Dendritic cell treated with granulocyte-macrophage colony-stimulating factor and Interleukin-4, amounts not matched to agents 40 ng/mL and 50 ng/mL, for 4 days (primary cell): Measurements from ENCODE around the gene VLDLR.

Source experiments
- H3K27ac Mint-ChIP-seq: one replicate; pipeline ENCODE4 v1.8.0; 2022; ENCODE audit warnings: mild to moderate bottlenecking, mixed read lengths
- H3K27me3 Mint-ChIP-seq: one replicate; pipeline ENCODE4 v1.8.0; 2022; ENCODE audit warnings: mild to moderate bottlenecking, mixed read lengths
- H3K36me3 Mint-ChIP-seq: one replicate; pipeline ENCODE4 v1.8.0; 2022; ENCODE audit warnings: low read depth, mixed read lengths
- H3K4me1 Mint-ChIP-seq: one replicate; pipeline ENCODE4 v1.8.0; 2022; ENCODE audit warnings: low read depth, mixed read lengths
- H3K4me3 Mint-ChIP-seq: one replicate; pipeline ENCODE4 v1.8.0; 2022; ENCODE audit warnings: mild to moderate bottlenecking, moderate library complexity, mixed read lengths
- H3K9me3 Mint-ChIP-seq: one replicate; pipeline ENCODE4 v1.8.0; 2022; ENCODE audit warnings: mixed read lengths
- intact Hi-C: fragments of 100-400 bp; cut with micrococcal nuclease; formaldehyde crosslinking; loops from one replicate; pipeline ENCODE4 v1.15.0; 2022

VLDLR gene

DNA sequence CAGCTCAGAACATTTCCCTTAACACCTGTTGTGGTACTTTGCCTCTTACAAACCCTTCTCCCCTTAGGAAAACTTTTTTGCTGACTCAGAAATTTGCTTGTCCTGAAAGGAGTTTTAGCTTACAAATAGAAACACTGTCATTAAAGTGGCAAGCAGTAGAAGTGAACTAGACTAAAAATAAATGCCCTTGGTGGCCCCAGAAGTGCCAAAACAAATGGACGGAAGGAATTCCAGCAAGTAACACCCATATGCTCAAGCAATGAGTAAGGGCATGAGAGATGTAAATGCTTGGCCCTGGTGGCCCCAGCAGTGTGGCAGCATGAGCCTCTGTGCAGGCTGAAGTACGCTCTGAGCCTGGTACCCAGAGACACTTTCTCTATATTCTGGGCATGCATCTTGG lies 8.6 kb downstream of the VLDLR start:
- no peaks in the 10 kb centered on the region for H3K9me3 Mint-ChIP-seq
- H3K4me3 Mint-ChIP-seq, result no peak overlapping the region
- H3K27me3 Mint-ChIP-seq, result peaks cover 11% of the 10 kb centered on the region
- H3K4me1 Mint-ChIP-seq, result no peaks in the 10 kb centered on the region
- H3K27ac Mint-ChIP-seq, result no peak overlapping the region
- no peaks in the 10 kb centered on the region for H3K36me3 Mint-ChIP-seq
- intact Hi-C loops, result no loop called here

DNA sequence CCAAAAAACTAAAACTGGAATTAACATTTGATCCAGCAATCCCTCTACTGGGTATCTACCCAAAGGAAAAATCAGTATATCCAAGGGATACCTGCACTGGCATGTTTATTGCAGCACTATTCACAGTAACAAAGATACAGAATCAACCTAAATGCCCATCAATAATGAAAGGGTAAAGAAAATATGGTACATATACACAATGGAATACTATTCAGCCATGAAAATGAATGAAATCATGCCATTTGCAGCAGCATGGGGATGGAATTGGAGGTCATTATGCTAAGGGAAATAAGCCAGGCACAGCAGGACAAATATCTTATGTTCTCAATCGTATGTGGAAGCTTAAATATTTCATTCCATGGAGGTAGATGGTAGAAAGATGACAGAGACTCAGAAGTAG lies 9.7 kb downstream of the VLDLR start:
- intact Hi-C loops, result no loop called here
- H3K9me3 Mint-ChIP-seq, result no peaks in the 10 kb centered on the region
- H3K27me3 Mint-ChIP-seq, result peaks cover 4% of the 10 kb centered on the region
- H3K4me1 Mint-ChIP-seq, result no peaks in the 10 kb centered on the region
- H3K4me3 Mint-ChIP-seq, result no peak overlapping the region
- no peaks in the 10 kb centered on the region for H3K36me3 Mint-ChIP-seq
- no peak overlapping the region for H3K27ac Mint-ChIP-seq

DNA sequence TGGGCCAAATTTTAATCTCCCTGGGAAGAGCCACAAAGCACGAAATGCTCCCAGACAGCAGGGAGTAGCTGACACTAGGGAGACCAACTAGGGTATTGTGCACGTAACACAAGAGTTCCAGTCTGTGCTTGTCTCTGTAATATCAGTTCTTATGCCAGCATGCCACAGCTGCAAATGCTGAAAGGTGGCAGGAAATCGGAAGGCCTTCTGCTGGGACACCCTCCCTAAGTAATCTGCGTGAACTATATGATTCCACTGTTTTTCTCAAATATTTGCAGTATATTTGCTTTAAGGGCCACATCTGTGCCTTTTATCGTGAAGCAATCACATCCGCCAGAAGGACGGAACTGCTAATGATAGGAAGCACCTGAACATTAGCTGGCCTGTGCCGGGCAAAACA lies 12.6 kb downstream of the VLDLR start:
- no peak overlapping the region for H3K27ac Mint-ChIP-seq

DNA sequence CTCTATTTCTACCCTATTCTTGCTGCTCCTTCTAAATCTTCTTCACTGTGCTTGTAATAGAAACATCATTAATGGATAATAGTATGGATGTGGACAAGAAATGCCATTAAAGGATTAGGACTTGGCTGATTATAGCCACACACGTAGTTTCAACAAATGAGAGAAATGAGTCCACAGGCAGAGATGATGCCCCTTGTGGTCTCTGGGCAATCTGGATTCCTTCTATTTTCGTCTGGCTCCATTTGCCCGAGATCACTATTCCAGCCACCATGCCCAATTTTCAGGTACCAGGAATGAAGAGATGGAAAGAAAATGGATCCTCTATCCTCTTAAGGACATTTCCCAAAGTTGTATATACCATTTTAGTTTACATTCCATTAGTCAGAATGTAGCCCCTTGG lies 13.2 kb downstream of the VLDLR start:
- Mint-ChIP-seq H3K4me3 (no peak overlapping the region), H3K27me3 (peaks cover 1% of the 10 kb centered on the region), H3K36me3 (no peaks in the 10 kb centered on the region)

More for the DNA sequence above, 12.6 kb downstream of the VLDLR start:
- no peaks in the 10 kb centered on the region for H3K9me3 Mint-ChIP-seq
- H3K4me3 Mint-ChIP-seq, result no peak overlapping the region
- H3K4me1 Mint-ChIP-seq, result no peaks in the 10 kb centered on the region
- intact Hi-C loops, result no loop called here
- no peaks in the 10 kb centered on the region for H3K36me3 Mint-ChIP-seq
- peaks cover 1% of the 10 kb centered on the region for H3K27me3 Mint-ChIP-seq

DNA sequence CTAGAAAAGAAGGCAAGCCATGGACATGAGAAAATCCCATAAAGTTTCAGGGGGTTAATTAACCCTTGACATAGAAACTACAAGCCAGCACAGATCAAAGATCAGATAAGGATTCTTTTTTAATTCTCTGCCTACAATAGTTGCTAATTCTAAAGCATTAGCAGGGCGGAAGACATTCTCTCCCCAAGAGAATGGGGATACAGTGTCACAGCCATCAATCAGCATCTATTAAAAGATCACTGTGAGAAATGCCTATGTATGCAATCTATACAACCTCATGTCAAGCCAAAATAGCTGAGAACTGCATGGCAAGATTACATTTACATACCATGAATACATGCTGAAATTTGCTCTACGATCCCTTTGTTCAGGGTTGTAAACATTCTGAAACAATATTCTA lies 14.3 kb downstream of the VLDLR start:
- no peak overlapping the region for H3K4me3 Mint-ChIP-seq
- intact Hi-C loops, result no loop called here
- no peaks in the 10 kb centered on the region for H3K9me3 Mint-ChIP-seq
- no peaks in the 10 kb centered on the region for H3K36me3 Mint-ChIP-seq
- no peak overlapping the region for H3K27ac Mint-ChIP-seq
- H3K4me1 Mint-ChIP-seq, result no peaks in the 10 kb centered on the region
- H3K27me3 Mint-ChIP-seq, result peaks cover 1% of the 10 kb centered on the region

More for the DNA sequence above, 13.2 kb downstream of the VLDLR start:
- intact Hi-C loops, result no loop called here
- Mint-ChIP-seq H3K4me1 (no peaks in the 10 kb centered on the region), H3K27ac (no peak overlapping the region), H3K9me3 (no peaks in the 10 kb centered on the region)

DNA sequence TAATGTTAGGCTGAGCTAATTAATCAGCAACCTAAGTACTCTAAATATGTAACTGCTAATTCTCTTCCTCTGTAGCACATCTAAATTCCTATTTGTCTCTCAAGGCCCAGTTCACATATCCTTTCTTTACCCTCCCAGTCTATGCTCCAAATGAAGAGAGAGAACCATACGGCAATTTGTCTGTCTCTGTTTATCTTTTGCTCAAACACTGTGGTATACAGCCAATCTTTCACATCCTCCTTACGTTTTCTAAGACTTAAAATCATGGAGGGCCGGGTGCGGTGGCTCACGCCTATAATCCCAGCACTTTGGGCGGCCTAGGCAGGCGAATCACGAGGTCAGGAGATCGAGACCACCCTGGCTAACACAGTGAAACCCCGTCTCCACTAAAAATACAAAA lies 15.8 kb downstream of the VLDLR start:
- H3K4me1 Mint-ChIP-seq, result no peaks in the 10 kb centered on the region
- H3K27ac Mint-ChIP-seq, result no peak overlapping the region
- H3K36me3 Mint-ChIP-seq, result no peaks in the 10 kb centered on the region
- intact Hi-C loops, result no loop called here
- H3K27me3 Mint-ChIP-seq, result peaks cover 1% of the 10 kb centered on the region
- H3K9me3 Mint-ChIP-seq, result no peaks in the 10 kb centered on the region
- no peak overlapping the region for H3K4me3 Mint-ChIP-seq

DNA sequence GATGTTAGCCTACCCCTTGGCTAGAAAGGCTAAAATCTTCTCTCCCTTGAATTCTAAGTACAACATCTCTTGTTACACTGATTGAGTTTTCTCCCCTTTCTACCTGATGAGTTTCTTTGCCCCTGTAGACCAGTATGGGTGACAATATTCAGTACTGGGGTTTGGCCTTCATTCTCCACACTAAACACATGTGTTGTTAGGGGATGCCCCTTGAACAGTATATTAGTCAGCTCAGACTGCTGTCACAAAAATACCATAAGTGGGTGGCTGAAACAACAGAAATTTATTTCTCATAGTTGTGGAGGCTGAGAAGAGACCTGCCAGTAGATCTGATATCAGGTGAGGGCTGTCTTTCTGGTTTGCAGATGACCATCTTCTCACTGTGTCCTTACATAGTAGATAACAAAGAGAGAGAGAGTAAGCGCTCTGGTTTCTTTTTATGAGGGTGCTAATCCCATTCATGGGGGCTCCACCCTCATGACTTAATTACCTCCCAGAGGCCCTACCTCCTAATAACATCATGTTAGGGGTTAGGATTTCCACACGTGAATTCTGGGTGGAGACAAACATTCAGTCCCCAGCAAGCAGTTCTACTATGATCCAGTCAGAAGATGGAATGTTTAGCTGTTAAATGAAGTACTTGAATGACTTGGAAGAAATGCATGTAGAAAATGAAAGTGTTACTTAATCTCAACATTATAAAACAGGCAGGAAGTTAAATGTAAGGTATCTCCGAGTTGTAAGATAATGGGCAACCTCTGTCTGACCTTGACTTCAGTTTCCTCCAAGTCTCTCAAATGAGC lies 17.5 kb downstream of the VLDLR start:
- intact Hi-C loops, result no loop called here
- H3K4me1 Mint-ChIP-seq, result no peaks in the 10 kb centered on the region
- H3K27ac Mint-ChIP-seq, result no peak overlapping the region
- H3K4me3 Mint-ChIP-seq, result no peak overlapping the region
- no peaks in the 10 kb centered on the region for H3K9me3 Mint-ChIP-seq
- peaks cover 1% of the 10 kb centered on the region for H3K27me3 Mint-ChIP-seq
- no peaks in the 10 kb centered on the region for H3K36me3 Mint-ChIP-seq

DNA sequence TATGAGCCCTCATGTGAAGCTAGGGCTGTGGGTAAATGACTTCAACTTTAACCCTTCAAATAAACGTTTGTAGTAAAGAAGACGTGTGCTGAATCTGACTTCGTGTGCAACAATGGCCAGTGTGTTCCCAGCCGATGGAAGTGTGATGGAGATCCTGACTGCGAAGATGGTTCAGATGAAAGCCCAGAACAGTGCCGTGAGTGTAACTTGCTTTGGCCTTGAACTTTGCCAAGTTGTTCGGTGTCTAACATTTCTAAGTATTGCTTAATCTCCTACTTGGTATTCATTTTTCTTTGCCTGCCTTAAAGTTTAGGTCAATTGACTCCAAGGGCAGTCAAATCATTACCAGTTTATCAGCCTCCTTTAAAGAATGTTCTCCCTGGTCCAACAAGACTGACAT lies 18.2 kb downstream of the VLDLR start:
- no peaks in the 10 kb centered on the region for H3K4me1 Mint-ChIP-seq
- intact Hi-C loops, result no loop called here
- H3K27ac Mint-ChIP-seq, result no peak overlapping the region
- no peaks in the 10 kb centered on the region for H3K27me3 Mint-ChIP-seq
- no peaks in the 10 kb centered on the region for H3K9me3 Mint-ChIP-seq
- no peaks in the 10 kb centered on the region for H3K36me3 Mint-ChIP-seq
- H3K4me3 Mint-ChIP-seq, result no peak overlapping the region

DNA sequence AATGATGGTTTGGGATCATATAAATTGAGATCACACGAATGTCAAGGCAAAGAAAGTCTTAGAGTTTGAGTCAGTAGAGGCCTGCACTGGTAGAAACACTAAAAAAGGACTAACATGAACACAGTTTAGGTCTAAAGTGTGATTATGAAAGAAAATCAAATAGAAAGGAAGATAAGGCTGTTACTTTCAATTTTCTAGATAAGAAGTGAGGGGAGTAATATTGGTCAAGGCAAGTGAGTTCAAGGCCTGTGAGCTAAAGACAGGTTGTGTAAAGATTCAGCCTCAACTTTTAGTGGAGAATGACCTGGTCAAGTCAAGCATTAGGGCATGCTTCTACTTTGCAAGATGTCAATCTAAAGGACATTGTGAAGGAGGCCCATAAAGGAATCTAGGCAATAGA lies 19.0 kb downstream of the VLDLR start:
- H3K36me3 Mint-ChIP-seq, result no peaks in the 10 kb centered on the region

DNA sequence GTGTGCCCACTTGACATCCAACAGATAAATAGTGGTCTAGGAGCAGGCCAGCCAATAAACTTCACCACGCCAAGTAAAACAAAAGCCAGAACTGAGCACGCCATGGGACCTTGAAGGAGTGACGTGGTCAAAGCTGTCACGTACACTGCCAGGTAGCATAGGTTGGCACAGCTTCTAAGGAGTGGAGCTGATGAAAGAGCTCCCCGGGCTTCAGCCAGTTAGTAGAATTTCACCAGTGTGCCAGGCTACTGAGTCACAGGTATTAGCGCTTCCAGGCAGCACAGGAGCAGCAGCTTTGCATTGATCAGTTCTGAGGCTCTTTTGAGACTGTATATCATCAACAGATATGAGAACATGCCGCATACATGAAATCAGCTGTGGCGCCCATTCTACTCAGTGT lies 19.4 kb downstream of the VLDLR start:
- no peak overlapping the region for H3K27ac Mint-ChIP-seq
- H3K27me3 Mint-ChIP-seq, result no peaks in the 10 kb centered on the region
- H3K9me3 Mint-ChIP-seq, result no peaks in the 10 kb centered on the region
- H3K4me1 Mint-ChIP-seq, result no peaks in the 10 kb centered on the region
- H3K4me3 Mint-ChIP-seq, result no peak overlapping the region
- no peaks in the 10 kb centered on the region for H3K36me3 Mint-ChIP-seq
- intact Hi-C loops, result no loop called here

More for the DNA sequence above, 19.0 kb downstream of the VLDLR start:
- Mint-ChIP-seq H3K4me1 (no peaks in the 10 kb centered on the region), H3K27ac (no peak overlapping the region), H3K27me3 (no peaks in the 10 kb centered on the region), H3K4me3 (no peak overlapping the region), H3K9me3 (no peaks in the 10 kb centered on the region)
- intact Hi-C loops, result no loop called here

DNA sequence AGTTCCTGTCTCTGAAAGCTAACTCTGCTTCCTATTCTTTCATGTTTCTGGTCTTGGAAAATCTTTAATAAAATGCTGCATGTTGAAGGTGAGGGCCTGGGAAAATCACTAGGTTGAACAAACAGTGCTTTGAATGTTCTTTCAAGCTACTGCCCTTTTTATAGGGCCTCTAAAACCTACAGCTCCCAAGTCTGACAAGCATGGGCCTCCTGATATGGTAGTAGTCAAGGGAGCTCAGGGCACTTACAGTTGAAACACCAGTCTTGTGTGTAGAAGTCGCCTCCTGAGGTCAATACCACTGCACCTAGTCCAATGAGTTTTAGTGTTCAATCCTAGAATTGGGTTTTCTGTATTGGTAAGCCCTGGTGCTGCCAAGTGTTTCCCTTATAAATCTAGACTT lies 20.5 kb downstream of the VLDLR start:
- H3K4me1 Mint-ChIP-seq, result no peaks in the 10 kb centered on the region
- no peak overlapping the region for H3K27ac Mint-ChIP-seq
- H3K36me3 Mint-ChIP-seq, result no peaks in the 10 kb centered on the region
- H3K4me3 Mint-ChIP-seq, result no peak overlapping the region
- H3K9me3 Mint-ChIP-seq, result no peaks in the 10 kb centered on the region
- no peaks in the 10 kb centered on the region for H3K27me3 Mint-ChIP-seq
- intact Hi-C loops, result no loop called here

DNA sequence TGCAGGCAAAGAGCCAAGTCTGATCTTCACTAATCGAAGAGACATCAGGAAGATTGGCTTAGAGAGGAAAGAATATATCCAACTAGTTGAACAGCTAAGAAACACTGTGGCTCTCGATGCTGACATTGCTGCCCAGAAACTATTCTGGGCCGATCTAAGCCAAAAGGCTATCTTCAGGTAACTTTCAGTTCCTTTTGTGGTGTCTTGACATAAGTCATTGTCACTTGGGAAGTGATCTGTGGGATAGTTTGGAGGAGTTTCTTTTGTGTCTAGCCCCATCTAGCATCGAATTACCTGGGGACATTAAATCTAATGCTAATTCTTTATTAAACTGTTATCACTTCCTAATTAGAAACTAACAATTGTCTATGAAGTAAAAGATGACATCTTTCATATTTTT lies 24.0 kb downstream of the VLDLR start:
- Mint-ChIP-seq H3K9me3 (no peaks in the 10 kb centered on the region), H3K27me3 (no peaks in the 10 kb centered on the region), H3K4me3 (no peak overlapping the region), H3K27ac (no peak overlapping the region), H3K4me1 (no peaks in the 10 kb centered on the region), H3K36me3 (no peaks in the 10 kb centered on the region)
- intact Hi-C loops, result no loop called here

DNA sequence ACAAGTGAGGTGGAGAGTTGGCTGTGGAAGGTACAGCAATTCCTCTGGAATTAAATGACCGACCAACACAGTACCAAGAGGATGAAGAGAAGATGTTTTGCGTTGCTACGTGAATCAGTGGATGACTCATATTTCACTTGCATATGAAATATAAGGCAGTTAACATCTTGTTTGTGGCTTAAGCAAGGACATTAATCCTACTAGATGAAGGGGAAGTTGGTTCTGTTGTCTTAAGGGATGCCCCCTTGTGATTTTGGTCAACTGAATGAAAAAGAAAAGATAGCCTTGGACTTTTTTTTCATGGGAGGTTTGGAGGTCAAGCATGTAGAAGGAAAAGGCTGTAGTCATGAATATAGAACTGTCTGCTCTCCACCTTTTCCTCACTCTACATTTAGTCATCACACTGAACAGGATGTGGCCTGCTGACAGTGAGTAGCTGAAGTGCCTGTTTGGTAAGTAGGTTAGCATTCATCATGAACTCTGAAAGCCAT lies 33.9 kb downstream of the VLDLR start:
- no peaks in the 10 kb centered on the region for H3K36me3 Mint-ChIP-seq
- no peak overlapping the region for H3K27ac Mint-ChIP-seq
- intact Hi-C loops, result no loop called here
- no peaks in the 10 kb centered on the region for H3K27me3 Mint-ChIP-seq
- no peaks in the 10 kb centered on the region for H3K4me1 Mint-ChIP-seq
- H3K4me3 Mint-ChIP-seq, result no peak overlapping the region
- H3K9me3 Mint-ChIP-seq, result no peaks in the 10 kb centered on the region

DNA sequence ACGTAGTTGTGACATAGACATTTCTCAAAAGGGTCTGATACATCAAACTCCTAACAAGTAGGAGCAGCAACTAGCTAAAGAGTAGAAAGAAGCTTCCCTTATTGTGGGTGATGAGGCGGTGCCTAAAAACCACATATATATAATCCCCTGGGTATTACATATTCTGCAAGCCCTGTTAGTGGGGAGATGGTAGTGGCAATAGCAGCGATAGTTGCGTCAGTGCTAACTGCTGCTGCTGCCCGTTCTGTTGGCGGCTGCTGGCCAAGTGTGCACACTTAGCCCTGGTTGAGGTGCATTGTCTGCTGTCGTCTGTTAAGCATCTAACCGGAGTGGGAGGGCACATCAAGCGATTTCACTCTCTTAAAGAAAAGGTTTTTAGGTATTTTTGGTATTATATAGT lies 35.8 kb downstream of the VLDLR start:
- H3K9me3 Mint-ChIP-seq, result no peaks in the 10 kb centered on the region
- H3K27me3 Mint-ChIP-seq, result no peaks in the 10 kb centered on the region
- H3K4me3 Mint-ChIP-seq, result no peak overlapping the region
- H3K27ac Mint-ChIP-seq, result no peak overlapping the region
- intact Hi-C loops, result no loop called here
- no peaks in the 10 kb centered on the region for H3K4me1 Mint-ChIP-seq
- H3K36me3 Mint-ChIP-seq, result no peaks in the 10 kb centered on the region

DNA sequence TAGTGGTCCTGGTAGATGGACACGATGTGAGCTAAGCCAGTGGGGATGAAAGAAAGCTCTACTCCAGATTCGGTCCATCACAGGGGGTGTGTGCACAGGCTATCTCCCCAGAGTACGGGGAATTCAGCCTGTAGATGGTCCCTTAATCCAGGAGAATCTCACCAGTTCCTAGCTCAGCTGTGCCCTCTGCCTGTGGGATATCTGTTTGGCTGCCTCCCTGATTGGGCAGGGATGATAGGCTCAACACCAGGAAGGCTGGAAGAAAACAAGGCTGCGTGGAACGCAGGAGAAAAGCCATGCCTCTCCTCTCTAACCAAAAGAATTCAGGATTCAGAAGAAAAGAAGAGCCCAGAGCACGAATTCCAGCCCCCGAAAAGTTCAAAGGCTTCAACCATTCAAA lies 40.9 kb downstream of the VLDLR start:
- Mint-ChIP-seq H3K4me3 (no peak overlapping the region), H3K4me1 (no peaks in the 10 kb centered on the region), H3K27ac (no peak overlapping the region), H3K27me3 (no peaks in the 10 kb centered on the region), H3K9me3 (peaks cover 10% of the 10 kb centered on the region), H3K36me3 (no peaks in the 10 kb centered on the region)
- intact Hi-C loops, result no loop called here
